Measurements from ENCODE around the gene FANCL. TPM values are rescaled to one million over a fixed set of nuclear protein-coding genes. Genes with fewer than 3 reads are reported as not detected.

Gene FANCL
- total and polyA plus RNA-seq, 9 of the 15 experiments (the other 6 are each of a cell fraction or from before 2014, with no cell fraction given) = 36.7 to 120 (median 58.5) TPM

GRCh38 chr2:58235984-58236383 is 5.1 kb downstream of the FANCL start:
- 90% methylated on average over 2 of the region's 2 CpGs for WGBS (ENCODE audit: insufficient coverage, low coverage, missing lambda C conversion rate)
- POLR2A ChIA-PET = no interaction called here

More at GRCh38 chr2:58235984-58236383, 5.1 kb downstream of the FANCL start:
- no peaks in the 10 kb centered on the region for H4K20me1 ChIP-seq (replicated peaks; ENCODE audit: control insufficient read depth, insufficient read depth, low read length)
- CTCF ChIA-PET (ENCODE audit: low intra/inter-chr PET ratio) = no interaction called here
- H3K4me2 ChIP-seq (ENCODE audit: insufficient read depth, low read length) = no peak overlapping the region
- H3K4me1 ChIP-seq (replicated peaks in 1 of 2; ENCODE audit: control insufficient read depth in 2 of 2, insufficient read depth in 2 of 2, low read length in 2 of 2) = peaks cover 0 to 17% of the 10 kb centered on the region in 2 experiments; a peak in 4 of 5 replicates
- intact Hi-C loops (cut with micrococcal nuclease) (no loop called here), in situ Hi-C loops (cut with MboI) (no loop called here)
- H3K9me1 ChIP-seq (ENCODE audit: control insufficient read depth, insufficient read depth, low read length) = no peaks in the 10 kb centered on the region
- FAIRE-seq (no peak), ATAC-seq (no peak), DNase-seq (ENCODE audit: extremely low read depth in 1 of 4, low spot score in 3 of 4) (no peak)
- H3K9me3 ChIP-seq (replicated peaks; ENCODE audit: control insufficient read depth, insufficient read depth, low read depth, low read length) = no peaks in the 10 kb centered on the region
- H3K36me3 ChIP-seq (ENCODE audit: control insufficient read depth, insufficient read depth, low read length) = peaks cover 3% of the 10 kb centered on the region; the same call in 2 of the 3 replicates
- no peak overlapping the region for H3K9ac ChIP-seq (ENCODE audit: insufficient read depth in 1 of 2, low read depth in 2 of 2, low read length in 2 of 2)
- H2AFZ ChIP-seq (ENCODE audit: low read depth, low read length) = no peak overlapping the region
- TF ChIP-seq HDAC1 (IDR thresholded peaks at IDR 0.05) = peak in 1 of 2 experiments; percentile 40; a peak in 1 of 4 replicates
- no peak for TF ChIP-seq CREBBP (IDR thresholded peaks at IDR 0.05; ENCODE audit: low read depth, low read length)
- 0 out of 2 replicates have a peak, but pooled peaks have one; percentile 29 for TF ChIP-seq CHAMP1 (IDR thresholded peaks at IDR 0.05)
- TF ChIP-seq TRIM28 (IDR thresholded peaks at IDR 0.05) = peak; percentile 43; the same call in 1 of the 2 replicates
- TF ChIP-seq BHLHE40 (IDR thresholded peaks at IDR 0.05; ENCODE audit: low read length) = no peak
- TF ChIP-seq, protein P1, sequence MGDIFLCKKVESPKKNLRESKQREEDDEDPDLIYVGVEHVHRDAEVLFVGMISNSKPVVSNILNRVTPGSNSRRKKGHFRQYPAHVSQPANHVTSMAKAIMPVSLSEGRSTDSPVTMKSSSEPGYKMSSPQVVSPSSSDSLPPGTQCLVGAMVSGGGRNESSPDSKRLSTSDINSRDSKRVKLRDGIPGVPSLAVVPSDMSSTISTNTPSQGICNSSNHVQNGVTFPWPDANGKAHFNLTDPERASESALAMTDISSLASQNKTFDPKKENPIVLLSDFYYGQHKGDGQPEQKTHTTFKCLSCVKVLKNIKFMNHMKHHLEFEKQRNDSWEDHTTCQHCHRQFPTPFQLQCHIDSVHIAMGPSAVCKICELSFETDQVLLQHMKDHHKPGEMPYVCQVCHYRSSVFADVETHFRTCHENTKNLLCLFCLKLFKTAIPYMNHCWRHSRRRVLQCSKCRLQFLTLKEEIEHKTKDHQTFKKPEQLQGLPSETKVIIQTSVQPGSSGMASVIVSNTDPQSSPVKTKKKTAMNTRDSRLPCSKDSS (IDR thresholded peaks at IDR 0.05; ENCODE audit: low read depth, partially characterized antibody) = peak; percentile 52
- H3K4me3 ChIP-seq = no peak overlapping the region
- H3K27me3 ChIP-seq (ENCODE audit: control insufficient read depth in 2 of 2, insufficient read depth in 2 of 2, low read length in 2 of 2) = no peaks in the 10 kb centered on the region
- H3K79me2 ChIP-seq (ENCODE audit: control insufficient read depth, insufficient read depth, low read length) = peaks cover 100% of the 10 kb centered on the region
- BruUV-seq (replicated peaks) = no TSS peak
- H3K27ac ChIP-seq (ENCODE audit: extremely low read depth, low read depth, low read length) = no peak overlapping the region

All from K562 (cell line).